ENCODE data around the gene HACE1.

DNA sequence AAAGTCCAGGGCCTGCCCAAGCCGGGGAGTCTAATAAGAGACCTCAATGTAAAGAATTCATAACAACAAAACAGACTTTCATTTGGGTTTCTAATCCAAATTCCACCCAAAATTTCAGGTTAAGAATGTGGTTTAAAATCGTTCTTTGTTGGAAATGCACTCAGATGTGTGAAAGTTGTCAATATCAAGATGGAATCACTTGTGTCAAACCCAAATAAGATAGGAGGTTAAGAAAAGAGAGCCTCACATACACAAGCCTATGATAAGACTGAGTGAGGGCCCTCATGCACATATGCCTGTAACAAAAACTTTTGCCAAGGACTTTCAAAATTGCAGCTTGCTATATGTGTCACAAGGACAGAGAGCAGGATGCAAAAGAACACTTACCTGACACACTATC, 145.7 kb downstream of the HACE1 start:
- TF ChIP-seq TEAD4 (IDR thresholded peaks at IDR 0.05), result no peak
- TF ChIP-seq EP300 (IDR thresholded peaks at IDR 0.05; ENCODE audit: borderline replicate concordance), result no peak
- no peak for TF ChIP-seq RAD21 (IDR thresholded peaks at IDR 0.05; ENCODE audit: low read depth)
- TF ChIP-seq EGR1 (IDR thresholded peaks at IDR 0.05), result no peak
- TF ChIP-seq, protein P1, sequence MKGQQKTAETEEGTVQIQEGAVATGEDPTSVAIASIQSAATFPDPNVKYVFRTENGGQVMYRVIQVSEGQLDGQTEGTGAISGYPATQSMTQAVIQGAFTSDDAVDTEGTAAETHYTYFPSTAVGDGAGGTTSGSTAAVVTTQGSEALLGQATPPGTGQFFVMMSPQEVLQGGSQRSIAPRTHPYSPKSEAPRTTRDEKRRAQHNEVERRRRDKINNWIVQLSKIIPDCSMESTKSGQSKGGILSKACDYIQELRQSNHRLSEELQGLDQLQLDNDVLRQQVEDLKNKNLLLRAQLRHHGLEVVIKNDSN (IDR thresholded peaks at IDR 0.05), result no peak
- no peak for TF ChIP-seq REST (IDR thresholded peaks at IDR 0.05; ENCODE audit: low read depth)
- no peak for TF ChIP-seq TAF1 (IDR thresholded peaks at IDR 0.05; ENCODE audit: low read depth)
- TF ChIP-seq NFIC (IDR thresholded peaks at IDR 0.05), result no peak
